ENCODE results near the gene PALM3.

DNA sequence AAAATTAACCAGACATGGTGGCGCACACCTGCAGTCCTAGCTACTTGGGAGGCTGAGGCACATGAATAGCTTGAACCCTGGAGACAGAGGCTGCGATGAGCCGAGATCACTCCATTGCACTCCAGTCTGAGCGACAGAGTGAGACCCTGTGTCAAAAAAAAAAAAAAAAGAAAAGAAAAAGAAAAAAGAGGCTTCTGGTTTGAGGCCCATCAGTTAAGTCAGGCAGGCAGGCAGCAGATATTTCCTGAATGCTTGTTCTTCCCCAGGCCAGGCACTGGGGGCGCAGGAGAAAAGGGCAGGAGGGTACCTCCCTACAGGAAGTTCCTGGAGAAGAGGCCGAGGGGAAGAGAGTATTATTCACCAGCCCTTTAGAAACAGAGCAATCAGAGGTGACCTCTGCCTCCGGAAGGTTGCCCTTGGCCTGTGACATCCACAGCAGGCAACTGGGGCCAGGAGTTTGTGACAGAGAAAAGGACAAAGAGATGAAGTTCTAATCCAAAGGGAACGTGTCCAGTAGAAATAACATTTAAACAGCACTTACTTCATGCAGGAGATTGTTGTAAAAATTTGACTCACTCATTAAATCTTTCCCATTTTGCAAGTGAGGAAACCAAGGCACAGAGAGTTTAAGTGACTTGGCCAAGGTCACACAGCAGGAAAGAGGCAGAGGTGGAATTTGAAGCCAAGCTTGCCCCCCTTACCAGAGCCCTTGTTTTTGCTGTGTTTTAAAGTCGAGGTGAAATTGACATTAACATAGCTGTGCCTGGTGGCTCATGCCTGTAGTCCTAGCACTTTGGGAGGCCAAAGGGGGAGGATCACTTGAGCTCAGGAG, 38.3 kb downstream of the PALM3 start:
- TF ChIP-seq EZH2 (IDR thresholded peaks at IDR 0.05; ENCODE audit: borderline replicate concordance) (no peak), EZH2phosphoT487 (IDR thresholded peaks at IDR 0.05; ENCODE audit: low read depth, severe bottlenecking, unreplicated experiment) (no peak)
- TF ChIP-seq, protein P1, sequence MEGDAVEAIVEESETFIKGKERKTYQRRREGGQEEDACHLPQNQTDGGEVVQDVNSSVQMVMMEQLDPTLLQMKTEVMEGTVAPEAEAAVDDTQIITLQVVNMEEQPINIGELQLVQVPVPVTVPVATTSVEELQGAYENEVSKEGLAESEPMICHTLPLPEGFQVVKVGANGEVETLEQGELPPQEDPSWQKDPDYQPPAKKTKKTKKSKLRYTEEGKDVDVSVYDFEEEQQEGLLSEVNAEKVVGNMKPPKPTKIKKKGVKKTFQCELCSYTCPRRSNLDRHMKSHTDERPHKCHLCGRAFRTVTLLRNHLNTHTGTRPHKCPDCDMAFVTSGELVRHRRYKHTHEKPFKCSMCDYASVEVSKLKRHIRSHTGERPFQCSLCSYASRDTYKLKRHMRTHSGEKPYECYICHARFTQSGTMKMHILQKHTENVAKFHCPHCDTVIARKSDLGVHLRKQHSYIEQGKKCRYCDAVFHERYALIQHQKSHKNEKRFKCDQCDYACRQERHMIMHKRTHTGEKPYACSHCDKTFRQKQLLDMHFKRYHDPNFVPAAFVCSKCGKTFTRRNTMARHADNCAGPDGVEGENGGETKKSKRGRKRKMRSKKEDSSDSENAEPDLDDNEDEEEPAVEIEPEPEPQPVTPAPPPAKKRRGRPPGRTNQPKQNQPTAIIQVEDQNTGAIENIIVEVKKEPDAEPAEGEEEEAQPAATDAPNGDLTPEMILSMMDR (IDR thresholded peaks at IDR 0.05; ENCODE audit: poor library complexity): peak; percentile 40

Data from hepatocyte (in vitro differentiated cells).